Central memory CD4-positive, alpha-beta T cell (primary cell): ENCODE measurements around the gene RDX.

ENCODE experiments used
- DNase-seq: peaks from one replicate; pipeline ENCODE4 v3.0.0; 2022

The RDX gene

DNA sequence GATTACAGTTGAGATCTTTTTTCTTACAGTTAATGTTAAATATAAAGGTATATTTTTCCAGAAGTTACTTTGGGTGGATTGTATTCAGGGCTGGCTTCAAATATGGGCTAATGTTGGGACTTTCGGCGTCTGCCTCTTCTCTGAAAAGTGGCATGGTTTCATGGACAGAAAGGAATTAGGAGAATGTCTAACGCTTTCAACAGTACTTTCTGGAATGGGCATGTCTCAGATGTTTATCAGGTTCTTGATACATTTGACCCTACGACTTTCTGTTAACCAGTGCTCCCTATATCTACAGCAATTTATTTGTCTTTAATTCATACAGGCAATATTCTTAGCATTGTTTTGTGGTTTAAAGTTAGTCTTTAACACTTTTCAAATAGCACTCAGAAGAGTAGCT, 169.5 kb downstream of the RDX start:
- no peak for DNase-seq

DNA sequence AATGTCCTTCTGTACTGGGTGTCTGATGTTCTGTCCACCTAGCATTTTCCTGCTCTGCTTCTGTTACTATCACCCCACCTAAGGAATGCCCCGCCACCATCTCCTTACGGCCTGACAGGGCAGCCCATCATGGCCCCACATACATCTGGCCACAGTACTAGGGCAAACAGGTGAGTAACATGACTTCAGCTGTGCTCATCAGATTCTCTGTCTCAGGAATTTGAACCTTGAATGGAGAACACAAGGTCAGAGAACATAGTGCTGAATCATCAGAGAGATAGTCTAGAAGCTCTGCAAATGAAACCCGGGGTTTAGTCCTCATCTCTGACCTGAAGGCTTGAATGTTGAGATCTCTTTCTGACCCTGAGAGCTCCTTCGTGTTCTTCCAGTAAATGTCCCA, 170.8 kb downstream of the RDX start:
- DNase-seq: no peak
